K562 (cell line): ENCODE results near the gene STIM1. TPM values are rescaled to one million over a fixed set of nuclear protein-coding genes. Genes with fewer than 3 reads are reported as not detected.

Experiments used
- ATAC-seq: fragments of 200-7000 bp; cut with Tn5 transposase; 3 replicates; pipeline ENCODE4 v1.9.1; 2020; ENCODE audit warnings: moderate library complexity
- BruUV-seq: library from RNA; stranded (reverse); fragments of 400-500 nt; replicated peaks from 2 replicates; lab custom pipeline; 2021; lab: Mats Ljungman, UMichigan
- CTCF ChIA-PET: fragments of 300-600 bp; formaldehyde crosslinking; extraction: SDS; loops from one replicate; lab custom pipeline; 2021; ENCODE audit warnings: low intra/inter-chr PET ratio; lab: Yijun Ruan, JAX
- POLR2A ChIA-PET: fragments of 300-600, 350-650 bp; sonication (Branson Sonifier 250); formaldehyde crosslinking; extraction: SDS; loops from one replicate; lab custom pipeline; 2021; ENCODE audit warnings: antibody characterized with exemption, inconsistent platforms; lab: Yijun Ruan, JAX
- DNase-seq, 4 experiments: peaks; one replicate each; pipeline versions ENCODE4 v3.0.0 to v3.0.0-alpha.2; 2011 to 2018; ENCODE audit warnings: low spot score in 3 of 4, mixed read lengths in 3 of 4; ENCODE audit errors: extremely low read depth in 1 of 4
- FAIRE-seq: peaks from 2 replicates; lab custom pipeline; 2011; peaks lifted over from hg19 to GRCh38; lab: Jason Lieb, UNC
- H2AFZ ChIP-seq: 2 replicates; pipeline ENCODE4 v1.6.0; 2011; ENCODE audit warnings: low read depth, low read length, control low read depth, inconsistent platforms
- H3K27ac ChIP-seq: fragments of 200-600 bp; 3 replicates; pipeline ENCODE4 v1.8.0; 2011; ENCODE audit warnings: low read depth, mild to moderate bottlenecking, control low read depth, inconsistent platforms, low read length, moderate library complexity, mixed read lengths; ENCODE audit errors: extremely low read depth
- H3K27me3 ChIP-seq, 2 experiments: fragments of 300-600 bp in 1 of 2; 2 replicates in 1 of 2; 3 replicates in 1 of 2; pipeline versions ENCODE4 v1.6.0 to v1.8.0; 2011; ENCODE audit warnings: inconsistent platforms in 2 of 2, low read length in 2 of 2, mild to moderate bottlenecking in 1 of 2, mixed read lengths in 1 of 2, moderate library complexity in 1 of 2; ENCODE audit not compliant: control insufficient read depth in 2 of 2, insufficient read depth in 2 of 2
- H3K36me3 ChIP-seq: fragments of 300-600 bp; 3 replicates; pipeline ENCODE4 v1.8.0; 2011; ENCODE audit warnings: mild to moderate bottlenecking, low read length, inconsistent platforms; ENCODE audit not compliant: control insufficient read depth, insufficient read depth
- H3K4me1 ChIP-seq, 2 experiments: fragments of 200-600 bp in 1 of 2; replicated peaks in 1 of 2; 2 replicates in 1 of 2; 3 replicates in 1 of 2; pipeline versions ENCODE4 v1.5.1 to v1.8.0; 2011; ENCODE audit warnings: inconsistent platforms in 2 of 2, low read length in 2 of 2, mild to moderate bottlenecking in 1 of 2, mixed read lengths in 1 of 2, moderate library complexity in 1 of 2; ENCODE audit not compliant: control insufficient read depth in 2 of 2, insufficient read depth in 2 of 2
- H3K4me2 ChIP-seq: 2 replicates; pipeline ENCODE4 v1.6.1; 2011; ENCODE audit warnings: low read length, control low read depth, inconsistent platforms, mixed read lengths; ENCODE audit not compliant: insufficient read depth
- H3K4me3 ChIP-seq: fragments of 200-600 bp; sonication (generic), shearing (Covaris generic); 2 replicates; pipeline ENCODE4 v1.5.1; 2016; ENCODE audit warnings: control low read depth, inconsistent platforms
- H3K79me2 ChIP-seq: fragments of 200-600 bp; 3 replicates; pipeline ENCODE4 v1.8.0; 2011; ENCODE audit warnings: low read length, inconsistent platforms; ENCODE audit not compliant: control insufficient read depth, insufficient read depth
- H3K9ac ChIP-seq, 2 experiments: 2 replicates each; pipeline versions ENCODE4 v1.6.0 to v1.6.1; 2011; ENCODE audit warnings: low read depth in 2 of 2, low read length in 2 of 2, control low read depth in 1 of 2, inconsistent platforms in 1 of 2, mild to moderate bottlenecking in 1 of 2, mixed read lengths in 1 of 2; ENCODE audit not compliant: insufficient read depth in 1 of 2
- H3K9me1 ChIP-seq: one replicate; pipeline ENCODE4 v1.6.0; 2011; ENCODE audit warnings: inconsistent platforms, mild to moderate bottlenecking, low read length, moderate library complexity; ENCODE audit not compliant: control insufficient read depth, insufficient read depth
- H3K9me3 ChIP-seq: replicated peaks from 2 replicates; pipeline ENCODE4 v1.5.1; 2011; ENCODE audit warnings: low read depth, low read length, inconsistent platforms; ENCODE audit not compliant: control insufficient read depth, insufficient read depth
- H4K20me1 ChIP-seq: replicated peaks from 2 replicates; pipeline ENCODE4 v1.6.1; 2011; ENCODE audit warnings: low read length, inconsistent platforms, mixed read lengths; ENCODE audit not compliant: control insufficient read depth, insufficient read depth
- CBX5 ChIP-seq: IDR thresholded peaks from 2 replicates; pipeline ENCODE4 v1.6.1; 2014; ENCODE audit warnings: low read depth, borderline replicate concordance
- NONO ChIP-seq, 2 experiments: fragments of 200-400 bp in 1 of 2; fragments of 450-650 bp in 1 of 2; formaldehyde crosslinking in 1 of 2; IDR thresholded peaks; 2 replicates each; pipeline ENCODE4 v1.6.1; 2017; ENCODE audit warnings: low read depth in 2 of 2, mild to moderate bottlenecking in 2 of 2, moderate library complexity in 2 of 2, low read length in 1 of 2
- SMARCC2 ChIP-seq: fragments of 450-650 bp; IDR thresholded peaks from 2 replicates; pipeline ENCODE4 v1.6.1; 2017; ENCODE audit warnings: antibody characterized with exemption, moderate library complexity, mild to moderate bottlenecking, low read depth
- ZNF134 ChIP-seq: fragments of 250-450 bp; sonication (Bioruptor Pico); conservative IDR thresholded peaks from 2 replicates; pipeline ENCODE4 v1.4.0; 2020
- ZNF3 ChIP-seq: fragments of 250-450 bp; sonication (Bioruptor Pico); IDR thresholded peaks from 2 replicates; pipeline ENCODE4 v1.5.0; 2021; ENCODE audit warnings: mild to moderate bottlenecking, moderate library complexity
- WGBS: fragments of 100-300 bp; shearing (Covaris generic); methylation state at CpG from one replicate; pipeline ENCODE4 v1.1.6; 2016; ENCODE audit warnings: low coverage, mixed read lengths; ENCODE audit not compliant: insufficient coverage; ENCODE audit errors: missing lambda C conversion rate; 5-methylcytosine and 5-hydroxymethylcytosine counted together
- in situ Hi-C: fragments of 300-500 bp; cut with MboI; formaldehyde crosslinking; loops from 4 replicates; pipeline ENCODE4 v1.15.0; 2018; ENCODE audit warnings: inconsistent platforms, mixed read lengths
- intact Hi-C: fragments of 100-400 bp; cut with micrococcal nuclease; formaldehyde crosslinking; loops from 2 replicates; pipeline ENCODE4 v1.14.2; 2022
- polyA plus RNA-seq, 8 experiments: library from polyadenylated mRNA; depleted of rRNA in 4 of 8; stranded (reverse) in 5 of 8; unstranded in 3 of 8; fragments of >200 nt; fragmentation: Nextera tagmentation in 2 of 8; fragmentation: Illumina TruSeq in 1 of 8; extraction: Ambion mirVana in 2 of 8; extraction: Trizol in 1 of 8; gene quantifications; 2 replicates each; pipeline versions ENCODE4 v1.2.1 to v1.2.3, GENCODE V29; 2011 to 2014; ENCODE audit warnings: inconsistent platforms in 1 of 8, missing spikeins in 1 of 8
- total RNA-seq, 7 experiments: library from RNA; depleted of rRNA in 6 of 7; stranded (reverse); fragments of >200 nt in 6 of 7; fragmentation: Illumina TruSeq in 2 of 7; extraction: Trizol in 2 of 7; gene quantifications; 2 replicates each; pipeline versions ENCODE4 v1.2.1 to v1.2.3, GENCODE V29; 2011 to 2021; ENCODE audit warnings: low replicate concordance in 1 of 7
- TF ChIP-seq, protein P1 (sequence below): fragments of 250-450 bp; sonication (Bioruptor Pico); IDR thresholded peaks from 2 replicates; pipeline ENCODE4 v1.8.0; 2022; ENCODE audit warnings: moderate library complexity, mild to moderate bottlenecking, inconsistent platforms
- TF ChIP-seq, protein P2 (sequence below): fragments of 450-650 bp; IDR thresholded peaks from 2 replicates; pipeline ENCODE4 v1.6.1; 2016; ENCODE audit warnings: mild to moderate bottlenecking, moderate library complexity
- TF ChIP-seq, protein P3 (sequence below): sonication (generic); formaldehyde crosslinking; IDR thresholded peaks from 2 replicates; pipeline ENCODE4 v1.9.0; 2022; ENCODE audit warnings: mild to moderate bottlenecking, missing genetic modification reagents

Gene STIM1
- total and polyA plus RNA-seq, 9 of the 15 experiments (the other 6 are each of a cell fraction or from before 2014, with no cell fraction given): 7.7 to 50.5 (median 22.5) TPM

DNA sequence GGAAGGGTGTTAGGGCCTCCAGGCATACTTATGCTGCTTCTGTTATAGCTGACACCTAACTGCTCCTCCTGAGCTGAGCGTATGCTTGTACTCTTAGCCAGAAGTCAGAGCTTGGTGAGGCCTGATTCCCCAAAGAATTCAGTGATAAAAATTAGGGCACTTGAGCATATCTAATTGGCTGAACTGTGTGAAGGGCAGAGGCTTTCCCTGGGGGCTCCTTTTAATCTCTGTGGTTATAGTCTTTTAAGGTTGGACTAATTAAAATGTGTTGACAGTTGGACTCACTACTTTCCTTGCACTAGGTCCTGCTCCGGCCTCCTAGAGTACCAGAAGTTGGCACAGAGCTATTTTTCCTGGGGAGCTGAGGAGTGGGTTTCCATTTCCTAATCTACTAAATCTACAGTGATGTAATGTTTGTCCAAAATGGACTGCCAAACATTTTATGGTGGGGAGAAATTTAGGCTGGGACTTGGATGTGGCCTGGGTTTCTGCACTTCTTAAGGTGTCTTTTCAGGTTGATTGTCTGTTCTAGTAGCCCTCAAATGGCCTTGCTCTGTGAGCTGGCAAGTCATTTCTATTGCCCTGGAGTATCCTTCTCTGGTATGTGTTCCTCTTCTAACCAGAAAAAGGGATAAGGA, 18.4 kb downstream of the STIM1 start:
- H2AFZ ChIP-seq: no peak overlapping the region
- no peaks in the 10 kb centered on the region for H3K36me3 ChIP-seq
- H3K4me2 ChIP-seq: no peak overlapping the region
- H4K20me1 ChIP-seq: peaks cover 11% of the 10 kb centered on the region; the same call in 1 of the 2 replicates
- H3K4me1 ChIP-seq: peaks cover 25 to 63% of the 10 kb centered on the region in 2 experiments
- no peak overlapping the region for H3K4me3 ChIP-seq
- CTCF ChIA-PET: no interaction called here
- no TSS peak for BruUV-seq
- peaks cover 94% of the 10 kb centered on the region for H3K79me2 ChIP-seq
- intact Hi-C loops: no loop called here
- in situ Hi-C loops: no loop called here
- no peak overlapping the region for H3K9ac ChIP-seq
- no peaks in the 10 kb centered on the region for H3K9me3 ChIP-seq
- FAIRE-seq: no peak
- no peaks in the 10 kb centered on the region for H3K27me3 ChIP-seq
- DNase-seq: no peak
- no peaks in the 10 kb centered on the region for H3K9me1 ChIP-seq
- POLR2A ChIA-PET: interaction anchor here (0.5 to 0.9 kb wide), 3 partner anchors 9 to 37 kb away, joined by 3 to 5 read pairs (median 3); no protein-coding TSS in a partner anchor
- 95% methylated on average over 2 of the region's 2 CpGs for WGBS
- no peak overlapping the region for H3K27ac ChIP-seq
- no peak for ATAC-seq
- TF ChIP-seq SMARCC2 (no peak), ZNF3 (CRISPR knock-in tag) (no peak), NONO (IDR thresholded peaks at IDR 0.05; ENCODE audit: low read depth in 2 of 2, low read length in 1 of 2) (no peak), ZNF134 (CRISPR knock-in tag) (no peak), CBX5 (no peak)
- TF ChIP-seq, protein P1, sequence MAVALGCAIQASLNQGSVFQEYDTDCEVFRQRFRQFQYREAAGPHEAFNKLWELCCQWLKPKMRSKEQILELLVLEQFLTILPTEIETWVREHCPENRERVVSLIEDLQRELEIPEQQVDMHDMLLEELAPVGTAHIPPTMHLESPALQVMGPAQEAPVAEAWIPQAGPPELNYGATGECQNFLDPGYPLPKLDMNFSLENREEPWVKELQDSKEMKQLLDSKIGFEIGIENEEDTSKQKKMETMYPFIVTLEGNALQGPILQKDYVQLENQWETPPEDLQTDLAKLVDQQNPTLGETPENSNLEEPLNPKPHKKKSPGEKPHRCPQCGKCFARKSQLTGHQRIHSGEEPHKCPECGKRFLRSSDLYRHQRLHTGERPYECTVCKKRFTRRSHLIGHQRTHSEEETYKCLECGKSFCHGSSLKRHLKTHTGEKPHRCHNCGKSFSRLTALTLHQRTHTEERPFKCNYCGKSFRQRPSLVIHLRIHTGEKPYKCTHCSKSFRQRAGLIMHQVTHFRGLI (CRISPR knock-in tag): no peak
- TF ChIP-seq, protein P2, sequence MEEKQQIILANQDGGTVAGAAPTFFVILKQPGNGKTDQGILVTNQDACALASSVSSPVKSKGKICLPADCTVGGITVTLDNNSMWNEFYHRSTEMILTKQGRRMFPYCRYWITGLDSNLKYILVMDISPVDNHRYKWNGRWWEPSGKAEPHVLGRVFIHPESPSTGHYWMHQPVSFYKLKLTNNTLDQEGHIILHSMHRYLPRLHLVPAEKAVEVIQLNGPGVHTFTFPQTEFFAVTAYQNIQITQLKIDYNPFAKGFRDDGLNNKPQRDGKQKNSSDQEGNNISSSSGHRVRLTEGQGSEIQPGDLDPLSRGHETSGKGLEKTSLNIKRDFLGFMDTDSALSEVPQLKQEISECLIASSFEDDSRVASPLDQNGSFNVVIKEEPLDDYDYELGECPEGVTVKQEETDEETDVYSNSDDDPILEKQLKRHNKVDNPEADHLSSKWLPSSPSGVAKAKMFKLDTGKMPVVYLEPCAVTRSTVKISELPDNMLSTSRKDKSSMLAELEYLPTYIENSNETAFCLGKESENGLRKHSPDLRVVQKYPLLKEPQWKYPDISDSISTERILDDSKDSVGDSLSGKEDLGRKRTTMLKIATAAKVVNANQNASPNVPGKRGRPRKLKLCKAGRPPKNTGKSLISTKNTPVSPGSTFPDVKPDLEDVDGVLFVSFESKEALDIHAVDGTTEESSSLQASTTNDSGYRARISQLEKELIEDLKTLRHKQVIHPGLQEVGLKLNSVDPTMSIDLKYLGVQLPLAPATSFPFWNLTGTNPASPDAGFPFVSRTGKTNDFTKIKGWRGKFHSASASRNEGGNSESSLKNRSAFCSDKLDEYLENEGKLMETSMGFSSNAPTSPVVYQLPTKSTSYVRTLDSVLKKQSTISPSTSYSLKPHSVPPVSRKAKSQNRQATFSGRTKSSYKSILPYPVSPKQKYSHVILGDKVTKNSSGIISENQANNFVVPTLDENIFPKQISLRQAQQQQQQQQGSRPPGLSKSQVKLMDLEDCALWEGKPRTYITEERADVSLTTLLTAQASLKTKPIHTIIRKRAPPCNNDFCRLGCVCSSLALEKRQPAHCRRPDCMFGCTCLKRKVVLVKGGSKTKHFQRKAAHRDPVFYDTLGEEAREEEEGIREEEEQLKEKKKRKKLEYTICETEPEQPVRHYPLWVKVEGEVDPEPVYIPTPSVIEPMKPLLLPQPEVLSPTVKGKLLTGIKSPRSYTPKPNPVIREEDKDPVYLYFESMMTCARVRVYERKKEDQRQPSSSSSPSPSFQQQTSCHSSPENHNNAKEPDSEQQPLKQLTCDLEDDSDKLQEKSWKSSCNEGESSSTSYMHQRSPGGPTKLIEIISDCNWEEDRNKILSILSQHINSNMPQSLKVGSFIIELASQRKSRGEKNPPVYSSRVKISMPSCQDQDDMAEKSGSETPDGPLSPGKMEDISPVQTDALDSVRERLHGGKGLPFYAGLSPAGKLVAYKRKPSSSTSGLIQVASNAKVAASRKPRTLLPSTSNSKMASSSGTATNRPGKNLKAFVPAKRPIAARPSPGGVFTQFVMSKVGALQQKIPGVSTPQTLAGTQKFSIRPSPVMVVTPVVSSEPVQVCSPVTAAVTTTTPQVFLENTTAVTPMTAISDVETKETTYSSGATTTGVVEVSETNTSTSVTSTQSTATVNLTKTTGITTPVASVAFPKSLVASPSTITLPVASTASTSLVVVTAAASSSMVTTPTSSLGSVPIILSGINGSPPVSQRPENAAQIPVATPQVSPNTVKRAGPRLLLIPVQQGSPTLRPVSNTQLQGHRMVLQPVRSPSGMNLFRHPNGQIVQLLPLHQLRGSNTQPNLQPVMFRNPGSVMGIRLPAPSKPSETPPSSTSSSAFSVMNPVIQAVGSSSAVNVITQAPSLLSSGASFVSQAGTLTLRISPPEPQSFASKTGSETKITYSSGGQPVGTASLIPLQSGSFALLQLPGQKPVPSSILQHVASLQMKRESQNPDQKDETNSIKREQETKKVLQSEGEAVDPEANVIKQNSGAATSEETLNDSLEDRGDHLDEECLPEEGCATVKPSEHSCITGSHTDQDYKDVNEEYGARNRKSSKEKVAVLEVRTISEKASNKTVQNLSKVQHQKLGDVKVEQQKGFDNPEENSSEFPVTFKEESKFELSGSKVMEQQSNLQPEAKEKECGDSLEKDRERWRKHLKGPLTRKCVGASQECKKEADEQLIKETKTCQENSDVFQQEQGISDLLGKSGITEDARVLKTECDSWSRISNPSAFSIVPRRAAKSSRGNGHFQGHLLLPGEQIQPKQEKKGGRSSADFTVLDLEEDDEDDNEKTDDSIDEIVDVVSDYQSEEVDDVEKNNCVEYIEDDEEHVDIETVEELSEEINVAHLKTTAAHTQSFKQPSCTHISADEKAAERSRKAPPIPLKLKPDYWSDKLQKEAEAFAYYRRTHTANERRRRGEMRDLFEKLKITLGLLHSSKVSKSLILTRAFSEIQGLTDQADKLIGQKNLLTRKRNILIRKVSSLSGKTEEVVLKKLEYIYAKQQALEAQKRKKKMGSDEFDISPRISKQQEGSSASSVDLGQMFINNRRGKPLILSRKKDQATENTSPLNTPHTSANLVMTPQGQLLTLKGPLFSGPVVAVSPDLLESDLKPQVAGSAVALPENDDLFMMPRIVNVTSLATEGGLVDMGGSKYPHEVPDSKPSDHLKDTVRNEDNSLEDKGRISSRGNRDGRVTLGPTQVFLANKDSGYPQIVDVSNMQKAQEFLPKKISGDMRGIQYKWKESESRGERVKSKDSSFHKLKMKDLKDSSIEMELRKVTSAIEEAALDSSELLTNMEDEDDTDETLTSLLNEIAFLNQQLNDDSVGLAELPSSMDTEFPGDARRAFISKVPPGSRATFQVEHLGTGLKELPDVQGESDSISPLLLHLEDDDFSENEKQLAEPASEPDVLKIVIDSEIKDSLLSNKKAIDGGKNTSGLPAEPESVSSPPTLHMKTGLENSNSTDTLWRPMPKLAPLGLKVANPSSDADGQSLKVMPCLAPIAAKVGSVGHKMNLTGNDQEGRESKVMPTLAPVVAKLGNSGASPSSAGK: no peak
- TF ChIP-seq, protein P3, sequence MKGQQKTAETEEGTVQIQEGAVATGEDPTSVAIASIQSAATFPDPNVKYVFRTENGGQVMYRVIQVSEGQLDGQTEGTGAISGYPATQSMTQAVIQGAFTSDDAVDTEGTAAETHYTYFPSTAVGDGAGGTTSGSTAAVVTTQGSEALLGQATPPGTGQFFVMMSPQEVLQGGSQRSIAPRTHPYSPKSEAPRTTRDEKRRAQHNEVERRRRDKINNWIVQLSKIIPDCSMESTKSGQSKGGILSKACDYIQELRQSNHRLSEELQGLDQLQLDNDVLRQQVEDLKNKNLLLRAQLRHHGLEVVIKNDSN (CRISPR knock-in tag): no peak
